ENCODE data around the gene DDX19B.
"Not testable (repeated sequence)": the region's sequence is repeated elsewhere in the genome, so short reads cannot be mapped to it uniquely, and the experiment has no call there.

DDX19B gene

GRCh38 chr16:70295634-70296033, 3.4 kb upstream of the DDX19B start:
- ChIA-PET CTCF (interaction anchor here (0.7 kb wide), 1 partner anchor 223 kb away, joined by 5 read pairs; no protein-coding TSS in a partner anchor), POLR2A (no interaction called here)
- no peaks in the 10 kb centered on the region for H3K27me3 ChIP-seq (replicated peaks in 2 of 5; ENCODE audit: control insufficient read depth in 4 of 5, insufficient read depth in 5 of 5, low read length in 4 of 5)
- H3K9me3 ChIP-seq (ENCODE audit: control extremely low read depth in 1 of 5, control insufficient read depth in 4 of 5, insufficient read depth in 2 of 5, low read depth in 1 of 5, low read length in 4 of 5) = peaks cover 0 to 2% (median 0%) of the 10 kb centered on the region in 5 experiments
- DNase-seq = no peak
- H3K4me3 ChIP-seq (ENCODE audit: control insufficient read depth in 1 of 7, extremely low read depth in 1 of 7, insufficient read depth in 4 of 7, low read depth in 2 of 7, low read length in 6 of 7) = no peak overlapping the region
- peaks cover 0 to 16% (median 9%) of the 10 kb centered on the region in 4 experiments for H3K4me1 ChIP-seq (ENCODE audit: control extremely low read depth in 1 of 4, control insufficient read depth in 4 of 4, insufficient read depth in 4 of 4, low read length in 3 of 4)
- H3K36me3 ChIP-seq (ENCODE audit: control insufficient read depth in 4 of 4, insufficient read depth in 4 of 4, low read length in 3 of 4) = no peaks in the 10 kb centered on the region
- no peak overlapping the region for H3K27ac ChIP-seq (ENCODE audit: insufficient read depth in 1 of 2, low read depth in 1 of 2, low read length in 2 of 2, poor library complexity in 1 of 2, severe bottlenecking in 2 of 2)

- Histone ChIP-seq H3K4me3 (ENCODE audit: control insufficient read depth in 1 of 7, extremely low read depth in 1 of 7, insufficient read depth in 4 of 7, low read depth in 2 of 7, low read length in 6 of 7) (no peak overlapping the region), H3K27me3 (replicated peaks in 2 of 5; ENCODE audit: control insufficient read depth in 4 of 5, insufficient read depth in 5 of 5, low read length in 4 of 5) (no peaks in the 10 kb centered on the region), H3K36me3 (ENCODE audit: control insufficient read depth in 4 of 4, insufficient read depth in 4 of 4, low read length in 3 of 4) (peaks cover 2 to 12% (median 7%) of the 10 kb centered on the region in 4 experiments), H3K27ac (ENCODE audit: insufficient read depth in 1 of 2, low read depth in 1 of 2, low read length in 2 of 2, poor library complexity in 1 of 2, severe bottlenecking in 2 of 2) (no peak overlapping the region), H3K4me1 (ENCODE audit: control extremely low read depth in 1 of 4, control insufficient read depth in 4 of 4, insufficient read depth in 4 of 4, low read length in 3 of 4) (peaks cover 0 to 16% (median 9%) of the 10 kb centered on the region in 4 experiments), H3K9me3 (ENCODE audit: control extremely low read depth in 1 of 5, control insufficient read depth in 4 of 5, insufficient read depth in 2 of 5, low read depth in 1 of 5, low read length in 4 of 5) (peaks cover 0 to 8% (median 3%) of the 10 kb centered on the region in 5 experiments)
- CTCF ChIA-PET = no interaction called here
- POLR2A ChIA-PET = no interaction called here
- DNase-seq = no peak
- WGBS (ENCODE audit: insufficient coverage) = no CpG with 5 or more reads among the region's 1 CpG
Measured at GRCh38 chr16:70301121-70301520, 2.1 kb downstream of the DDX19B start.

DNA sequence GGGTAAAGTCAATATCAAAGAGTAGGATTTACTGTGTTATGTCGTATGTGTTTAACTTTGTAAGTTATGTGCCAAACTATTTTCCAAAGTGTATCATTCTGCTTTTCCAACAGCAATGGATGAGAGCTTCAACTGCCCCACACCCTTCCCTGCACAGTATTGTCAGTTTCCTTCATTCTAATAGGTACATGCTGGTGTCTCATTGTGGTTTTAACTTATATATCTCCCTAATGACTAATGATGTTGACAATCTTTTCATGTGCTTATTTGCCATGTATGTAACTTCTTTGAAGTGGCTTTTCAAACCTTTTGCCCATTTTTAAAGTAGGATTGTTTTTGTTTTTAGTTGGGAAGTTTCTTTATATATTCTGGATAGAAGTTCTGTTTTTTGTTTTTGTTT, 3.8 kb downstream of the DDX19B start:
- H3K4me1 ChIP-seq (ENCODE audit: control extremely low read depth in 1 of 4, control insufficient read depth in 4 of 4, insufficient read depth in 4 of 4, low read length in 3 of 4) = peaks cover 0 to 16% (median 9%) of the 10 kb centered on the region in 4 experiments
- POLR2A ChIA-PET = no interaction called here
- CTCF ChIA-PET = interaction anchor here (0.6 to 1.4 kb wide), 2 partner anchors 12 to 17 kb away, joined by 3 read pairs; no protein-coding TSS in a partner anchor
- WGBS (ENCODE audit: insufficient coverage) = no CpG with 5 or more reads among the region's 1 CpG
- no peaks in the 10 kb centered on the region for H3K27me3 ChIP-seq (replicated peaks in 2 of 5; ENCODE audit: control insufficient read depth in 4 of 5, insufficient read depth in 5 of 5, low read length in 4 of 5)
- peaks cover 0 to 8% (median 3%) of the 10 kb centered on the region in 5 experiments for H3K9me3 ChIP-seq (ENCODE audit: control extremely low read depth in 1 of 5, control insufficient read depth in 4 of 5, insufficient read depth in 2 of 5, low read depth in 1 of 5, low read length in 4 of 5)
- H3K36me3 ChIP-seq (ENCODE audit: control insufficient read depth in 4 of 4, insufficient read depth in 4 of 4, low read length in 3 of 4) = peaks cover 2 to 12% (median 7%) of the 10 kb centered on the region in 4 experiments
- no peak for DNase-seq
- H3K4me3 ChIP-seq (ENCODE audit: control insufficient read depth in 1 of 7, extremely low read depth in 1 of 7, insufficient read depth in 4 of 7, low read depth in 2 of 7, low read length in 6 of 7) = no peak overlapping the region
- no peak overlapping the region for H3K27ac ChIP-seq (ENCODE audit: insufficient read depth in 1 of 2, low read depth in 1 of 2, low read length in 2 of 2, poor library complexity in 1 of 2, severe bottlenecking in 2 of 2)

- 71% methylated on average over 1 of the region's 3 CpGs for WGBS (ENCODE audit: insufficient coverage)
- H3K4me1 ChIP-seq (ENCODE audit: control extremely low read depth in 1 of 4, control insufficient read depth in 4 of 4, insufficient read depth in 4 of 4, low read length in 3 of 4) = no peaks in the 10 kb centered on the region
- H3K27me3 ChIP-seq (replicated peaks in 2 of 5; ENCODE audit: control insufficient read depth in 4 of 5, insufficient read depth in 5 of 5, low read length in 4 of 5) = no peaks in the 10 kb centered on the region
- H3K9me3 ChIP-seq (ENCODE audit: control extremely low read depth in 1 of 5, control insufficient read depth in 4 of 5, insufficient read depth in 2 of 5, low read depth in 1 of 5, low read length in 4 of 5) = peaks cover 0 to 8% (median 3%) of the 10 kb centered on the region in 5 experiments
- no peak overlapping the region for H3K27ac ChIP-seq (ENCODE audit: insufficient read depth in 1 of 2, low read depth in 1 of 2, low read length in 2 of 2, poor library complexity in 1 of 2, severe bottlenecking in 2 of 2)
- POLR2A ChIA-PET = interaction anchor here (0.6 kb wide), 1 partner anchor 166 kb away, joined by 3 read pairs; no protein-coding TSS in a partner anchor
- CTCF ChIA-PET = no interaction called here
- DNase-seq = no peak
- H3K36me3 ChIP-seq (ENCODE audit: control insufficient read depth in 4 of 4, insufficient read depth in 4 of 4, low read length in 3 of 4) = peaks cover 2 to 12% (median 7%) of the 10 kb centered on the region in 4 experiments
- H3K4me3 ChIP-seq (ENCODE audit: control insufficient read depth in 1 of 7, extremely low read depth in 1 of 7, insufficient read depth in 4 of 7, low read depth in 2 of 7, low read length in 6 of 7) = no peak overlapping the region
Measured at GRCh38 chr16:70304892-70305448, 6.0 kb downstream of the DDX19B start.

DNA sequence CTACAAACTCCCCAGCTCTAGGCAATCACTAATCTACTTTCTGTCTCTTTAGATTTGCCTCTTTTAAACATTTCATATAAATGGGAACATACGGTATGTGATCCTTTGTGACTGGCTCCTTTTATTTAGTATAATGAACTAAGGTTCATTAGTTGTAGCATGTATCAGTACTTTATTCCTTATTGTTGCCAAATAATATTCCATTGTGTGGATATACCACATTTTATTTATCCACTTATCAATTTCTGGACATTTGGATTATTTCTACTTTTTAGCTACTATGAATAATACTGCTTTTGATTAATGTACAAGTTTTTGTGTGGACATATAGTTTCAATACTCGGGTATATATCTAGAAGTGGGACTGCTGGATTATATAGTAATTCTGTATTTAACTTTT, 7.9 kb downstream of the DDX19B start:
- Histone ChIP-seq H3K9me3 (ENCODE audit: control extremely low read depth in 1 of 5, control insufficient read depth in 4 of 5, insufficient read depth in 2 of 5, low read depth in 1 of 5, low read length in 4 of 5) (no peaks in the 10 kb centered on the region), H3K4me3 (ENCODE audit: control insufficient read depth in 1 of 7, extremely low read depth in 1 of 7, insufficient read depth in 4 of 7, low read depth in 2 of 7, low read length in 6 of 7) (no peak overlapping the region), H3K27ac (ENCODE audit: insufficient read depth in 1 of 2, low read depth in 1 of 2, low read length in 2 of 2, poor library complexity in 1 of 2, severe bottlenecking in 2 of 2) (no peak overlapping the region), H3K4me1 (ENCODE audit: control extremely low read depth in 1 of 4, control insufficient read depth in 4 of 4, insufficient read depth in 4 of 4, low read length in 3 of 4) (no peaks in the 10 kb centered on the region), H3K36me3 (ENCODE audit: control insufficient read depth in 4 of 4, insufficient read depth in 4 of 4, low read length in 3 of 4) (peaks cover 0 to 6% (median 3%) of the 10 kb centered on the region in 4 experiments), H3K27me3 (replicated peaks in 2 of 5; ENCODE audit: control insufficient read depth in 4 of 5, insufficient read depth in 5 of 5, low read length in 4 of 5) (no peaks in the 10 kb centered on the region)
- DNase-seq = no peak
- CTCF ChIA-PET = interaction anchor here (1.5 kb wide), 1 partner anchor 18 kb away, joined by 5 read pairs; no protein-coding TSS in a partner anchor
- no CpG with 5 or more reads among the region's 2 CpGs for WGBS (ENCODE audit: insufficient coverage)
- POLR2A ChIA-PET = interaction anchor here (0.6 kb wide), 1 partner anchor 626 kb away, joined by 3 read pairs; no protein-coding TSS in a partner anchor

- ChIA-PET POLR2A (interaction anchor here (0.6 kb wide), 1 partner anchor 627 kb away, joined by 3 read pairs; no protein-coding TSS in a partner anchor), CTCF (interaction anchor here (3.8 kb wide), 1 partner anchor 9 kb away, joined by 14 read pairs; the partner anchor contains the start of gene DDX19B)
- not testable (repeated sequence) for H3K4me1 ChIP-seq (ENCODE audit: control extremely low read depth in 1 of 4, control insufficient read depth in 4 of 4, insufficient read depth in 4 of 4, low read length in 3 of 4); H3K36me3 ChIP-seq (ENCODE audit: control insufficient read depth in 4 of 4, insufficient read depth in 4 of 4, low read length in 3 of 4); H3K9me3 ChIP-seq (ENCODE audit: control extremely low read depth in 1 of 5, control insufficient read depth in 4 of 5, insufficient read depth in 2 of 5, low read depth in 1 of 5, low read length in 4 of 5); H3K4me3 ChIP-seq (ENCODE audit: control insufficient read depth in 1 of 7, extremely low read depth in 1 of 7, insufficient read depth in 4 of 7, low read depth in 2 of 7, low read length in 6 of 7); DNase-seq; H3K27ac ChIP-seq (ENCODE audit: insufficient read depth in 1 of 2, low read depth in 1 of 2, low read length in 2 of 2, poor library complexity in 1 of 2, severe bottlenecking in 2 of 2); H3K27me3 ChIP-seq (replicated peaks in 2 of 5; ENCODE audit: control insufficient read depth in 4 of 5, insufficient read depth in 5 of 5, low read length in 4 of 5)
- WGBS (ENCODE audit: insufficient coverage) = 100% methylated on average over 2 of the region's 2 CpGs
Measured at GRCh38 chr16:70307726-70308125, 8.7 kb downstream of the DDX19B start.

GRCh38 chr16:70320121-70320520, 21.1 kb downstream of the DDX19B start:
- 97% methylated on average over 3 of the region's 5 CpGs for whole genome bisulfite sequencing (ENCODE audit: insufficient coverage)
- peaks cover 14 to 64% (median 38%) of the 10 kb centered on the region in 4 experiments for H3K36me3 ChIP-seq (ENCODE audit: control insufficient read depth in 4 of 4, insufficient read depth in 4 of 4, low read length in 3 of 4)

More at GRCh38 chr16:70320121-70320520, 21.1 kb downstream of the DDX19B start:
- ChIA-PET CTCF (interaction anchor here (0.6 to 1.9 kb wide), 4 partner anchors 10 to 25 kb away, joined by 3 to 7 read pairs (median 4); no protein-coding TSS in a partner anchor), POLR2A (interaction anchor here (0.6 kb wide), 1 partner anchor 23 kb away, joined by 3 read pairs; no protein-coding TSS in a partner anchor)
- Histone ChIP-seq H3K27me3 (replicated peaks in 2 of 5; ENCODE audit: control insufficient read depth in 4 of 5, insufficient read depth in 5 of 5, low read length in 4 of 5) (no peaks in the 10 kb centered on the region), H3K9me3 (ENCODE audit: control extremely low read depth in 1 of 5, control insufficient read depth in 4 of 5, insufficient read depth in 2 of 5, low read depth in 1 of 5, low read length in 4 of 5) (no peaks in the 10 kb centered on the region), H3K4me3 (ENCODE audit: control insufficient read depth in 1 of 7, extremely low read depth in 1 of 7, insufficient read depth in 4 of 7, low read depth in 2 of 7, low read length in 6 of 7) (no peak overlapping the region), H3K27ac (ENCODE audit: insufficient read depth in 1 of 2, low read depth in 1 of 2, low read length in 2 of 2, poor library complexity in 1 of 2, severe bottlenecking in 2 of 2) (no peak overlapping the region), H3K4me1 (ENCODE audit: control extremely low read depth in 1 of 4, control insufficient read depth in 4 of 4, insufficient read depth in 4 of 4, low read length in 3 of 4) (no peaks in the 10 kb centered on the region)
- DNase-seq = no peak

Measured in common myeloid progenitor, CD34-positive (primary cell).